Activated CD8-positive, alpha-beta memory T cell treated with anti-CD3 and anti-CD28 coated beads, Interleukin-2, amount 10 ng/mL, durations not matched to agents 7 days and 5 days (primary cell): ENCODE measurements around the gene IKZF3. TPM values are rescaled to one million over a fixed set of nuclear protein-coding genes. Genes with fewer than 3 reads are reported as not detected.
"Not testable (repeated sequence)": the region's sequence is repeated elsewhere in the genome, so short reads cannot be mapped to it uniquely, and the experiment has no call there.

Experiments used
- ATAC-seq: fragments of 150-1000 bp; cut with Tn5 transposase; one replicate; pipeline ENCODE4 v1.10.0; 2021; ENCODE audit warnings: moderate library complexity
- CTCF ChIA-PET: fragments of 350-600 bp; sonication (Branson Sonifier 250); formaldehyde crosslinking; loops from one replicate; lab custom pipeline; 2021; ENCODE audit warnings: antibody characterized with exemption; lab: Charles Lee
- DNase-seq: peaks from one replicate; pipeline ENCODE4 v3.0.0-alpha.2; 2020
- H3K27ac Mint-ChIP-seq: one replicate; pipeline ENCODE4 v1.8.0; 2021; ENCODE audit warnings: mild to moderate bottlenecking, mixed read lengths
- H3K27me3 Mint-ChIP-seq: one replicate; pipeline ENCODE4 v1.8.0; 2021; ENCODE audit warnings: mixed read lengths
- H3K36me3 Mint-ChIP-seq: one replicate; pipeline ENCODE4 v1.8.0; 2021; ENCODE audit warnings: mild to moderate bottlenecking, mixed read lengths
- H3K4me1 Mint-ChIP-seq: one replicate; pipeline ENCODE4 v1.8.0; 2021; ENCODE audit warnings: mixed read lengths
- H3K4me3 Mint-ChIP-seq: one replicate; pipeline ENCODE4 v1.8.0; 2021; ENCODE audit warnings: mild to moderate bottlenecking, moderate library complexity, mixed read lengths
- H3K9me3 Mint-ChIP-seq: one replicate; pipeline ENCODE4 v1.8.0; 2022; ENCODE audit warnings: low read depth, mixed read lengths
- total RNA-seq, 2 experiments: library from RNA; stranded (reverse); gene quantifications; one replicate each; pipeline ENCODE4 v1.2.3, GENCODE V29; 2021

Gene IKZF3
- total RNA-seq, 2 experiments from 2014 or later = 70.8 to 119 TPM

- Mint-ChIP-seq H3K27ac (no peak overlapping the region), H3K27me3 (peaks cover 4% of the 10 kb centered on the region), H3K9me3 (no peaks in the 10 kb centered on the region), H3K36me3 (no peaks in the 10 kb centered on the region), H3K4me3 (no peak overlapping the region), H3K4me1 (peaks cover 22% of the 10 kb centered on the region)
- DNase-seq (no peak), ATAC-seq (no peak)
- CTCF ChIA-PET = interaction anchor here (1.0 to 3.9 kb wide), 7 partner anchors 12 to 250 kb away, joined by 3 to 18 read pairs (median 5); partner anchors contain the start of gene PSMD3
These were observed 7.7 kb upstream of the IKZF3 start for GRCh38 chr17:39871801-39872200.

- H3K27me3 Mint-ChIP-seq = peaks cover 4% of the 10 kb centered on the region
- H3K36me3 Mint-ChIP-seq = no peaks in the 10 kb centered on the region
- H3K4me1 Mint-ChIP-seq = peaks cover 31% of the 10 kb centered on the region
- ATAC-seq = no peak
- DNase-seq = no peak
- no peak overlapping the region for H3K4me3 Mint-ChIP-seq
- no peaks in the 10 kb centered on the region for H3K9me3 Mint-ChIP-seq
- no peak overlapping the region for H3K27ac Mint-ChIP-seq
- CTCF ChIA-PET = interaction anchor here (0.5 to 3.9 kb wide), 4 partner anchors 110 to 366 kb away, joined by 3 to 18 read pairs (median 4); partner anchors contain the start of gene PSMD3
These were observed 6.7 kb upstream of the IKZF3 start for GRCh38 chr17:39870776-39871175.

GRCh38 chr17:39868554-39868942 lies 4.4 kb upstream of the IKZF3 start:
- H3K4me3 Mint-ChIP-seq = peak overlapping the region; percentile 71

GRCh38 chr17:39867880-39868553 lies 3.9 kb upstream of the IKZF3 start, which contains the start of gene ZPBP2:
Gene ZPBP2, plus strand, starts transcription at chr17:39868202. Its CDS starts 153 bp downstream, at chr17:39868355.
- Mint-ChIP-seq H3K36me3 (peaks cover 6% of the 10 kb centered on the region), H3K27me3 (peaks cover 4% of the 10 kb centered on the region), H3K27ac (peak within 1 kb of the TSS; percentile 96), H3K4me1 (peaks cover 45% of the 10 kb centered on the region), H3K4me3 (peak within 1 kb of the TSS; percentile 71), H3K9me3 (no peaks in the 10 kb centered on the region)
- CTCF ChIA-PET = interaction anchor here (0.9 to 1.9 kb wide), 4 partner anchors 57 to 246 kb away, joined by 3 to 5 read pairs (median 4); partner anchors contain the start of gene PSMD3
- DNase-seq (peak; percentile 76), ATAC-seq (peak; percentile 2)

More at GRCh38 chr17:39868554-39868942, 4.4 kb upstream of the IKZF3 start:
- no peak for ATAC-seq
- Mint-ChIP-seq H3K4me1 (peaks cover 45% of the 10 kb centered on the region), H3K27me3 (peaks cover 4% of the 10 kb centered on the region), H3K27ac (peak overlapping the region; percentile 96), H3K9me3 (no peaks in the 10 kb centered on the region), H3K36me3 (peaks cover 2% of the 10 kb centered on the region)
- CTCF ChIA-PET = interaction anchor here (1.6 to 1.9 kb wide), 2 partner anchors 57 to 247 kb away, joined by 4 to 5 read pairs; no protein-coding TSS in a partner anchor
- DNase-seq = no peak

GRCh38 chr17:39867084-39867879 lies 3.2 kb upstream of the IKZF3 start:
- DNase-seq (peak; percentile 81), ATAC-seq (peak; percentile 60)
- peaks cover 4% of the 10 kb centered on the region for H3K27me3 Mint-ChIP-seq
- CTCF ChIA-PET = interaction anchor here (0.9 to 1.0 kb wide), 2 partner anchors 72 to 113 kb away, joined by 3 read pairs; partner anchors contain the start of gene PSMD3
- H3K36me3 Mint-ChIP-seq = peaks cover 7% of the 10 kb centered on the region
- peaks cover 45% of the 10 kb centered on the region for H3K4me1 Mint-ChIP-seq
- peak overlapping the region; percentile 96 for H3K27ac Mint-ChIP-seq
- no peaks in the 10 kb centered on the region for H3K9me3 Mint-ChIP-seq
- H3K4me3 Mint-ChIP-seq = peak overlapping the region; percentile 71

- CTCF ChIA-PET = interaction anchor here (1.0 to 2.5 kb wide), 4 partner anchors 85 to 244 kb away, joined by 3 to 11 read pairs (median 6); no protein-coding TSS in a partner anchor
- DNase-seq (no peak), ATAC-seq (no peak)
- H3K36me3 Mint-ChIP-seq = peaks cover 9% of the 10 kb centered on the region
- H3K4me1 Mint-ChIP-seq = peaks cover 46% of the 10 kb centered on the region
- H3K9me3 Mint-ChIP-seq = no peaks in the 10 kb centered on the region
- peak overlapping the region; percentile 94 for H3K27ac Mint-ChIP-seq
- H3K4me3 Mint-ChIP-seq = peak overlapping the region; percentile 27
- peaks cover 4% of the 10 kb centered on the region for H3K27me3 Mint-ChIP-seq
These were observed 2.1 kb upstream of the IKZF3 start for GRCh38 chr17:39866013-39866730.

GRCh38 chr17:39863244-39863917 lies 731 bp downstream of the IKZF3 start:
- no peaks in the 10 kb centered on the region for H3K9me3 Mint-ChIP-seq
- H3K27me3 Mint-ChIP-seq = no peaks in the 10 kb centered on the region
- peaks cover 55% of the 10 kb centered on the region for H3K4me1 Mint-ChIP-seq
- peak; percentile 6 for ATAC-seq
- CTCF ChIA-PET = interaction anchor here (0.8 to 3.5 kb wide), 13 partner anchors 10 to 188 kb away, joined by 3 to 18 read pairs (median 4); partner anchors contain the start of genes MIEN1 and PSMD3
- peaks cover 17% of the 10 kb centered on the region for H3K36me3 Mint-ChIP-seq
- no peak for DNase-seq
- peak overlapping the region; percentile 94 for H3K27ac Mint-ChIP-seq
- peak overlapping the region; percentile 81 for H3K4me3 Mint-ChIP-seq

- Mint-ChIP-seq H3K4me1 (peaks cover 45% of the 10 kb centered on the region), H3K4me3 (peak overlapping the region; percentile 81), H3K36me3 (peaks cover 19% of the 10 kb centered on the region), H3K27me3 (no peaks in the 10 kb centered on the region), H3K27ac (peak overlapping the region; percentile 94), H3K9me3 (no peaks in the 10 kb centered on the region)
- ATAC-seq (peak; percentile 32), DNase-seq (no peak)
- CTCF ChIA-PET = interaction anchor here (1.2 to 3.4 kb wide), 14 partner anchors 9 to 240 kb away, joined by 3 to 16 read pairs (median 6); partner anchors contain the start of genes MIEN1 and PSMD3
These were observed 2.9 kb downstream of the IKZF3 start for GRCh38 chr17:39861235-39861634.

- not testable (repeated sequence) for DNase-seq, H3K4me3 Mint-ChIP-seq, H3K27ac Mint-ChIP-seq, H3K9me3 Mint-ChIP-seq, H3K27me3 Mint-ChIP-seq, ATAC-seq
- peaks cover 26% of the 10 kb centered on the region for H3K36me3 Mint-ChIP-seq
- CTCF ChIA-PET = interaction anchor here (0.6 kb wide), 1 partner anchor 82 kb away, joined by 4 read pairs; no protein-coding TSS in a partner anchor
- H3K4me1 Mint-ChIP-seq = peaks cover 61% of the 10 kb centered on the region
These were observed 8.0 kb downstream of the IKZF3 start for GRCh38 chr17:39855911-39856649.

GRCh38 chr17:39854909-39855308 lies 9.2 kb downstream of the IKZF3 start:
- H3K27ac Mint-ChIP-seq = peak overlapping the region; percentile 34
- H3K4me3 Mint-ChIP-seq = no peak overlapping the region
- ATAC-seq (no peak), DNase-seq (no peak)
- no peaks in the 10 kb centered on the region for H3K9me3 Mint-ChIP-seq
- no peaks in the 10 kb centered on the region for H3K27me3 Mint-ChIP-seq
- CTCF ChIA-PET = interaction anchor here (1.4 kb wide), 1 partner anchor 124 kb away, joined by 3 read pairs; the partner anchor contains the start of gene MIEN1
- H3K36me3 Mint-ChIP-seq = peaks cover 26% of the 10 kb centered on the region
- H3K4me1 Mint-ChIP-seq = peaks cover 57% of the 10 kb centered on the region

GRCh38 chr17:39852239-39852638 lies 11.9 kb downstream of the IKZF3 start:
- H3K4me3 Mint-ChIP-seq = peak overlapping the region; percentile 63

More at GRCh38 chr17:39852239-39852638, 11.9 kb downstream of the IKZF3 start:
- CTCF ChIA-PET = interaction anchor here (1.0 to 1.2 kb wide), 5 partner anchors 9 to 231 kb away, joined by 3 to 7 read pairs (median 3); no protein-coding TSS in a partner anchor
- Mint-ChIP-seq H3K36me3 (peaks cover 28% of the 10 kb centered on the region), H3K27me3 (no peaks in the 10 kb centered on the region), H3K9me3 (no peaks in the 10 kb centered on the region), H3K4me1 (peaks cover 62% of the 10 kb centered on the region), H3K27ac (peak overlapping the region; percentile 78)
- peak; percentile 54 for ATAC-seq
- no peak for DNase-seq
